Measurements from ENCODE around the gene ERC1. TPM values are rescaled to one million over a fixed set of nuclear protein-coding genes. Genes with fewer than 3 reads are reported as not detected.

Gene ERC1
- total and polyA plus RNA-seq, 2 donors (not counting 3 experiments of a cell fraction or from before 2014, with no cell fraction given), result 11.7 to 66.1 TPM

- H3K9me1 ChIP-seq (replicated peaks; ENCODE audit: control insufficient read depth, extremely low read depth, insufficient read depth, low read length), result no peaks in the 10 kb centered on the region
- no peak overlapping the region for H2AFZ ChIP-seq (ENCODE audit: low read depth, low read length)
- H3K79me2 ChIP-seq (ENCODE audit: control insufficient read depth, insufficient read depth, low read length), result no peaks in the 10 kb centered on the region
- no peak overlapping the region for H3K27ac ChIP-seq (ENCODE audit: insufficient read depth, low read depth, low read length)
- TF ChIP-seq EZH2 (IDR thresholded peaks at IDR 0.05; ENCODE audit: borderline replicate concordance, low read depth, low read length, severe bottlenecking), result no peak
- intact Hi-C loops (cut with micrococcal nuclease) (no loop called here), dilution Hi-C loops (cut with MboI; ENCODE audit: extremely low pct_ligation_motif_present, low sequenced_read_pairs) (no loop called here)
- no peaks in the 10 kb centered on the region for H3K36me3 ChIP-seq (ENCODE audit: control insufficient read depth in 2 of 2, extremely low read depth in 1 of 2, insufficient read depth in 2 of 2, low read length in 2 of 2)
- no peak overlapping the region for H3K9ac ChIP-seq (replicated peaks; ENCODE audit: extremely low read depth, insufficient read depth, low read length)
- BruUV-seq (replicated peaks), result no TSS peak
- H4K20me1 ChIP-seq (replicated peaks; ENCODE audit: control insufficient read depth, extremely low read depth, insufficient read depth, low read length), result no peaks in the 10 kb centered on the region
- H3K27me3 ChIP-seq (ENCODE audit: control insufficient read depth in 2 of 2, insufficient read depth in 2 of 2, low read length in 2 of 2), result no peaks in the 10 kb centered on the region
- DNase-seq (ENCODE audit: low read depth, low spot score), result no peak
- H3K9me3 ChIP-seq (replicated peaks; ENCODE audit: control insufficient read depth, insufficient read depth, low read length), result no peaks in the 10 kb centered on the region
- peaks cover 7% of the 10 kb centered on the region for H3K4me1 ChIP-seq (ENCODE audit: control insufficient read depth, extremely low read depth, insufficient read depth, low read length)
- ChIA-PET CTCF (interaction anchor here (1.5 kb wide), 1 partner anchor 9 kb away, joined by 3 read pairs; no protein-coding TSS in a partner anchor), POLR2A (no interaction called here)
- FAIRE-seq, result no peak
- no peak overlapping the region for H3K4me3 ChIP-seq (replicated peaks in 1 of 3; ENCODE audit: insufficient read depth in 1 of 3, low read depth in 1 of 3, low read length in 3 of 3)
- H3K4me2 ChIP-seq (ENCODE audit: insufficient read depth, low read length), result no peak overlapping the region
These were observed 14.4 kb upstream of the ERC1 start for GRCh38 chr12:976644-977043.

GRCh38 chr12:977156-977555 lies 13.9 kb upstream of the ERC1 start:
- no peaks in the 10 kb centered on the region for H3K9me3 ChIP-seq (replicated peaks; ENCODE audit: control insufficient read depth, insufficient read depth, low read length)
- DNase-seq (ENCODE audit: low read depth, low spot score) (no peak), FAIRE-seq (no peak)
- no peak overlapping the region for H3K9ac ChIP-seq (replicated peaks; ENCODE audit: extremely low read depth, insufficient read depth, low read length)
- intact Hi-C loops (cut with micrococcal nuclease) (no loop called here), dilution Hi-C loops (cut with MboI; ENCODE audit: extremely low pct_ligation_motif_present, low sequenced_read_pairs) (no loop called here)
- POLR2A ChIA-PET, result no interaction called here
- CTCF ChIA-PET, result no interaction called here
- peaks cover 7% of the 10 kb centered on the region for H3K4me1 ChIP-seq (ENCODE audit: control insufficient read depth, extremely low read depth, insufficient read depth, low read length)
- H3K4me2 ChIP-seq (ENCODE audit: insufficient read depth, low read length), result no peak overlapping the region
- H2AFZ ChIP-seq (ENCODE audit: low read depth, low read length), result no peak overlapping the region
- no peak for TF ChIP-seq POLR2AphosphoS5 (IDR thresholded peaks at IDR 0.05; ENCODE audit: insufficient read depth, low read depth, low read length)
- TF ChIP-seq JUN (IDR thresholded peaks at IDR 0.05; ENCODE audit: borderline replicate concordance, insufficient read depth, insufficient read length, low read depth), result no peak
- no peak for TF ChIP-seq MYC (IDR thresholded peaks at IDR 0.05; ENCODE audit: low read depth, low read length)
- H3K27me3 ChIP-seq (ENCODE audit: control insufficient read depth in 2 of 2, insufficient read depth in 2 of 2, low read length in 2 of 2), result no peaks in the 10 kb centered on the region
- no peaks in the 10 kb centered on the region for H4K20me1 ChIP-seq (replicated peaks; ENCODE audit: control insufficient read depth, extremely low read depth, insufficient read depth, low read length)
- H3K36me3 ChIP-seq (ENCODE audit: control insufficient read depth in 2 of 2, extremely low read depth in 1 of 2, insufficient read depth in 2 of 2, low read length in 2 of 2), result no peaks in the 10 kb centered on the region
- H3K79me2 ChIP-seq (ENCODE audit: control insufficient read depth, insufficient read depth, low read length), result no peaks in the 10 kb centered on the region
- no TSS peak for BruUV-seq (replicated peaks)
- no peak overlapping the region for H3K27ac ChIP-seq (ENCODE audit: insufficient read depth, low read depth, low read length)
- H3K4me3 ChIP-seq (replicated peaks in 1 of 3; ENCODE audit: insufficient read depth in 1 of 3, low read depth in 1 of 3, low read length in 3 of 3), result no peak overlapping the region
- no peaks in the 10 kb centered on the region for H3K9me1 ChIP-seq (replicated peaks; ENCODE audit: control insufficient read depth, extremely low read depth, insufficient read depth, low read length)
